ENCODE measurements around the gene SLC38A5. TPM values are rescaled to one million over a fixed set of nuclear protein-coding genes. Genes with fewer than 3 reads are reported as not detected.

SLC38A5 gene
- total and polyA plus RNA-seq, 9 of the 15 experiments (the other 6 are each of a cell fraction or from before 2014, with no cell fraction given) = 9.3 to 228 (median 142) TPM

DNA sequence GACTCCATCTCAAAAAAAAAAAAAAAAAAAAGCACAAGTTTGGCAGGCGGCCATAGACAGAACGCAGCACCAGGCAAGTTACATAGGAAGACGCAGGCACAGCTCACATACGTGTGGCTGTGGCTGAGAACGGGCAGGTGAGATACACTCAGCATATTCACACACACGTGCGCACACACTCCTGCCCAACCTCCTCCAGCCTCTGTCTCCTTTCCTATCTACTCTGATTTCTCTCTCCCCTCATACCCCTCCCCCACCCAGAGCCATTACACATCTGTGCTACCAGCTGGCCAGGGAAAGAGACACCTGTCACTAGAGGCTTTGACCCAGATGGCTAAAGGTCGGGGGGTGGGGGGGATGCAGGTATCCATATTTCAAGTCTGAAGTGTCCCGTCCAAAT lies 2.2 kb upstream of the SLC38A5 start (continued):
- TF ChIP-seq, protein P1, sequence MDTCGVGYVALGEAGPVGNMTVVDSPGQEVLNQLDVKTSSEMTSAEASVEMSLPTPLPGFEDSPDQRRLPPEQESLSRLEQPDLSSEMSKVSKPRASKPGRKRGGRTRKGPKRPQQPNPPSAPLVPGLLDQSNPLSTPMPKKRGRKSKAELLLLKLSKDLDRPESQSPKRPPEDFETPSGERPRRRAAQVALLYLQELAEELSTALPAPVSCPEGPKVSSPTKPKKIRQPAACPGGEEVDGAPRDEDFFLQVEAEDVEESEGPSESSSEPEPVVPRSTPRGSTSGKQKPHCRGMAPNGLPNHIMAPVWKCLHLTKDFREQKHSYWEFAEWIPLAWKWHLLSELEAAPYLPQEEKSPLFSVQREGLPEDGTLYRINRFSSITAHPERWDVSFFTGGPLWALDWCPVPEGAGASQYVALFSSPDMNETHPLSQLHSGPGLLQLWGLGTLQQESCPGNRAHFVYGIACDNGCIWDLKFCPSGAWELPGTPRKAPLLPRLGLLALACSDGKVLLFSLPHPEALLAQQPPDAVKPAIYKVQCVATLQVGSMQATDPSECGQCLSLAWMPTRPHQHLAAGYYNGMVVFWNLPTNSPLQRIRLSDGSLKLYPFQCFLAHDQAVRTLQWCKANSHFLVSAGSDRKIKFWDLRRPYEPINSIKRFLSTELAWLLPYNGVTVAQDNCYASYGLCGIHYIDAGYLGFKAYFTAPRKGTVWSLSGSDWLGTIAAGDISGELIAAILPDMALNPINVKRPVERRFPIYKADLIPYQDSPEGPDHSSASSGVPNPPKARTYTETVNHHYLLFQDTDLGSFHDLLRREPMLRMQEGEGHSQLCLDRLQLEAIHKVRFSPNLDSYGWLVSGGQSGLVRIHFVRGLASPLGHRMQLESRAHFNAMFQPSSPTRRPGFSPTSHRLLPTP (IDR thresholded peaks at IDR 0.05; ENCODE audit: borderline replicate concordance, extremely low read depth, insufficient read length) = no peak
- TF ChIP-seq GATAD2A (IDR thresholded peaks at IDR 0.05) (no peak), NCOA4 (IDR thresholded peaks at IDR 0.05; ENCODE audit: partially characterized antibody) (no peak), ZNF77 (CRISPR knock-in tag; IDR thresholded peaks at IDR 0.05) (no peak), CBFA2T3 (IDR thresholded peaks at IDR 0.05) (peak; percentile 50), ZNF551 (CRISPR knock-in tag; IDR thresholded peaks at IDR 0.05) (no peak), BCOR (IDR thresholded peaks at IDR 0.05) (no peak), MTA3 (IDR thresholded peaks at IDR 0.05; ENCODE audit: borderline replicate concordance) (no peak), LEF1 (IDR thresholded peaks at IDR 0.05) (no peak)
- TF ChIP-seq, protein P2, sequence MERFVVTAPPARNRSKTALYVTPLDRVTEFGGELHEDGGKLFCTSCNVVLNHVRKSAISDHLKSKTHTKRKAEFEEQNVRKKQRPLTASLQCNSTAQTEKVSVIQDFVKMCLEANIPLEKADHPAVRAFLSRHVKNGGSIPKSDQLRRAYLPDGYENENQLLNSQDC (CRISPR knock-in tag; IDR thresholded peaks at IDR 0.05) = no peak

DNA sequence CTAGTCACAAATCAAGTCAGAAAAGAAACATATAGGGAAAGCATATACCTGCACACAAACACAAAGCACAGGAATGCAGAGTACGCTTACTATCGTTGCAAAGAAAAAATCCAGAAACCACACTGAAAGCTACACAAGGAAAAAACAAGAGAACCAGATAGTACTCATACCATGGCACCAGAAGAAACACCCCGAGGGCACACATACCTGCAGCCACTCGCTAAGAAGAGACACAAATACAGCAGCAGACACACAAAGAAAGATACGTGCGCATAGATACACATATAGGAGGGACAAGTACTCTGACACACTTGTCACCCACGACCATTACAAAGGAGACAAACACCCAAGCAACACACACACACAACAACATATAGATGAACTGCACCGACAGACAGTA lies 1.4 kb upstream of the SLC38A5 start:
- H3K4me3 ChIP-seq = no peak overlapping the region
- peak overlapping the region in 1 of 2 experiments; percentile 96; a peak in 1 of 4 replicates for H3K9ac ChIP-seq (ENCODE audit: insufficient read depth in 1 of 2, low read depth in 2 of 2, low read length in 2 of 2)
- H3K27ac ChIP-seq (ENCODE audit: extremely low read depth, low read depth, low read length) = no peak overlapping the region
- no peak for DNase-seq (ENCODE audit: extremely low read depth in 1 of 4, low spot score in 3 of 4)
- ChIA-PET POLR2A (interaction anchor here (0.7 to 1.2 kb wide), 2 partner anchors 50 to 103 kb away, joined by 3 to 5 read pairs; no protein-coding TSS in a partner anchor), CTCF (ENCODE audit: low intra/inter-chr PET ratio) (no interaction called here)
- H3K9me3 ChIP-seq (replicated peaks; ENCODE audit: control insufficient read depth, insufficient read depth, low read depth, low read length) = no peaks in the 10 kb centered on the region
- peaks cover 52% of the 10 kb centered on the region for H3K79me2 ChIP-seq (ENCODE audit: control insufficient read depth, insufficient read depth, low read length)
- no TSS peak for BruUV-seq (replicated peaks)
- H4K20me1 ChIP-seq (replicated peaks; ENCODE audit: control insufficient read depth, insufficient read depth, low read length) = no peaks in the 10 kb centered on the region
- FAIRE-seq = no peak
- in situ Hi-C loops (cut with MboI) = no loop called here
- H3K27me3 ChIP-seq (ENCODE audit: control insufficient read depth in 2 of 2, insufficient read depth in 2 of 2, low read length in 2 of 2) = no peaks in the 10 kb centered on the region
- no peaks in the 10 kb centered on the region for H3K9me1 ChIP-seq (ENCODE audit: control insufficient read depth, insufficient read depth, low read length)
- 93% methylated on average over 6 of the region's 8 CpGs for WGBS (ENCODE audit: insufficient coverage, low coverage, missing lambda C conversion rate)
- H3K4me2 ChIP-seq (ENCODE audit: insufficient read depth, low read length) = no peak overlapping the region
- peaks cover 7% of the 10 kb centered on the region; the same call in 2 of the 3 replicates for H3K36me3 ChIP-seq (ENCODE audit: control insufficient read depth, insufficient read depth, low read length)
- ATAC-seq = no peak
- intact Hi-C loops (cut with micrococcal nuclease) = no loop called here
- H2AFZ ChIP-seq (ENCODE audit: low read depth, low read length) = peak overlapping the region; percentile 86
- peaks cover 26 to 54% of the 10 kb centered on the region in 2 experiments; a peak in 4 of 5 replicates for H3K4me1 ChIP-seq (replicated peaks in 1 of 2; ENCODE audit: control insufficient read depth in 2 of 2, insufficient read depth in 2 of 2, low read length in 2 of 2)
- TF ChIP-seq SMAD2 (IDR thresholded peaks at IDR 0.05; ENCODE audit: low read depth, low read length) (no peak), ETV5 (CRISPR knock-in tag; IDR thresholded peaks at IDR 0.05; ENCODE audit: low read depth) (no peak), ZNF778 (CRISPR knock-in tag; IDR thresholded peaks at IDR 0.05) (no peak), BCLAF1 (IDR thresholded peaks at IDR 0.05; ENCODE audit: borderline replicate concordance in 1 of 2, control insufficient read depth in 1 of 2, low read depth in 2 of 2, low read length in 1 of 2) (no peak)
- TF ChIP-seq, protein P3, sequence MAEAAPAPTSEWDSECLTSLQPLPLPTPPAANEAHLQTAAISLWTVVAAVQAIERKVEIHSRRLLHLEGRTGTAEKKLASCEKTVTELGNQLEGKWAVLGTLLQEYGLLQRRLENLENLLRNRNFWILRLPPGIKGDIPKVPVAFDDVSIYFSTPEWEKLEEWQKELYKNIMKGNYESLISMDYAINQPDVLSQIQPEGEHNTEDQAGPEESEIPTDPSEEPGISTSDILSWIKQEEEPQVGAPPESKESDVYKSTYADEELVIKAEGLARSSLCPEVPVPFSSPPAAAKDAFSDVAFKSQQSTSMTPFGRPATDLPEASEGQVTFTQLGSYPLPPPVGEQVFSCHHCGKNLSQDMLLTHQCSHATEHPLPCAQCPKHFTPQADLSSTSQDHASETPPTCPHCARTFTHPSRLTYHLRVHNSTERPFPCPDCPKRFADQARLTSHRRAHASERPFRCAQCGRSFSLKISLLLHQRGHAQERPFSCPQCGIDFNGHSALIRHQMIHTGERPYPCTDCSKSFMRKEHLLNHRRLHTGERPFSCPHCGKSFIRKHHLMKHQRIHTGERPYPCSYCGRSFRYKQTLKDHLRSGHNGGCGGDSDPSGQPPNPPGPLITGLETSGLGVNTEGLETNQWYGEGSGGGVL (CRISPR knock-in tag; IDR thresholded peaks at IDR 0.05) = no peak

Measured in K562 (cell line).